Activated CD4-positive, alpha-beta memory T cell treated with anti-CD3 and anti-CD28 coated beads, Interleukin-2, amount 10 ng/mL, durations not matched to agents 7 days and 5 days (primary cell): ENCODE results near the gene LIMK1. TPM values are rescaled to one million over a fixed set of nuclear protein-coding genes. Genes with fewer than 3 reads are reported as not detected.

ENCODE experiments used
- CTCF ChIA-PET: fragments of 350-600 bp; sonication (Branson Sonifier 250); formaldehyde crosslinking; loops from one replicate; lab custom pipeline; 2021; ENCODE audit warnings: antibody characterized with exemption, inconsistent platforms; lab: Charles Lee
- POLR2A ChIA-PET: fragments of 350-600 bp; sonication (Branson Sonifier 250); formaldehyde crosslinking; loops from one replicate; lab custom pipeline; 2021; ENCODE audit warnings: antibody characterized with exemption; lab: Charles Lee
- DNase-seq: peaks from one replicate; pipeline ENCODE4 v3.0.0-alpha.2; 2020
- H3K27ac Mint-ChIP-seq: one replicate; pipeline ENCODE4 v1.8.0; 2021; ENCODE audit warnings: mild to moderate bottlenecking, mixed read lengths
- H3K27me3 Mint-ChIP-seq: one replicate; pipeline ENCODE4 v1.8.0; 2021; ENCODE audit warnings: mixed read lengths
- H3K36me3 Mint-ChIP-seq: one replicate; pipeline ENCODE4 v1.8.0; 2021; ENCODE audit warnings: low read depth, mixed read lengths
- H3K4me1 Mint-ChIP-seq: one replicate; pipeline ENCODE4 v1.8.0; 2021; ENCODE audit warnings: mixed read lengths
- H3K4me3 Mint-ChIP-seq: one replicate; pipeline ENCODE4 v1.8.0; 2021; ENCODE audit warnings: mild to moderate bottlenecking, mixed read lengths
- H3K9me3 Mint-ChIP-seq: one replicate; pipeline ENCODE4 v1.8.0; 2021; ENCODE audit warnings: mixed read lengths
- total RNA-seq, 2 experiments: library from RNA; stranded (reverse); gene quantifications; one replicate each; pipeline ENCODE4 v1.2.3, GENCODE V29; 2021

Gene LIMK1
- total RNA-seq, 2 experiments from 2014 or later, result 22.5 to 26.1 TPM

DNA sequence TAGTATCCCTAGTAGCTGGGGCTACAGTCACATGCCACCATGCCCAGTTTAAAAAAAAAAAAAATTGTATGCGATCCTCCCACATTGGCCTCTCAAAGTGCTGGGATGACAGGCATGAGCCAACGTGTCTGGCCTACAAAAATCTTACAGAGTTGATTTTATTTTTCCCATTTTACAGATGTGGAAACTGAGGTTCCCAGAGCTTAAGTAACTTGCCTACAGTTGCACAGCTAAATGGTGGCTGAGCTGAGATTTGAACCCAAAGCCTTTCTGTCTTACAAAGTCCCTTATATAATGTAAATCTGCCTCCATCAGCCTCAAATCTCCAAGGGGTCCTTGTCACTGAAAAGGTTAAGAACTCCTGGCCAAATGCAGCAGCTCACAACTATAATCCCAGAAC, 24.6 kb upstream of the LIMK1 start:
- no peaks in the 10 kb centered on the region for H3K36me3 Mint-ChIP-seq
- peaks cover 11% of the 10 kb centered on the region for H3K4me1 Mint-ChIP-seq
- H3K27ac Mint-ChIP-seq, result no peak overlapping the region
- CTCF ChIA-PET, result interaction anchor here (1.2 to 1.8 kb wide), 2 partner anchors 9 to 148 kb away, joined by 4 to 5 read pairs; no protein-coding TSS in a partner anchor
- no peak overlapping the region for H3K4me3 Mint-ChIP-seq
- no peaks in the 10 kb centered on the region for H3K9me3 Mint-ChIP-seq
- DNase-seq, result no peak
- peaks cover 10% of the 10 kb centered on the region for H3K27me3 Mint-ChIP-seq
- POLR2A ChIA-PET, result interaction anchor here (1.0 kb wide), 1 partner anchor 25 kb away, joined by 3 read pairs; the partner anchor contains the start of gene LIMK1

GRCh38 chr7:74059681-74060588, 23.7 kb upstream of the LIMK1 start:
- peaks cover 10% of the 10 kb centered on the region for H3K27me3 Mint-ChIP-seq
- ChIA-PET POLR2A (interaction anchor here (1.0 kb wide), 1 partner anchor 24 kb away, joined by 3 read pairs; the partner anchor contains the start of gene LIMK1), CTCF (interaction anchor here (1.1 kb wide), 1 partner anchor 33 kb away, joined by 3 read pairs; no protein-coding TSS in a partner anchor)
- H3K36me3 Mint-ChIP-seq, result no peaks in the 10 kb centered on the region
- H3K27ac Mint-ChIP-seq, result no peak overlapping the region
- DNase-seq, result no peak
- peaks cover 11% of the 10 kb centered on the region for H3K4me1 Mint-ChIP-seq
- no peak overlapping the region for H3K4me3 Mint-ChIP-seq
- no peaks in the 10 kb centered on the region for H3K9me3 Mint-ChIP-seq

- H3K36me3 Mint-ChIP-seq, result no peaks in the 10 kb centered on the region
- DNase-seq, result peak; percentile 86
- POLR2A ChIA-PET, result no interaction called here
- H3K9me3 Mint-ChIP-seq, result no peaks in the 10 kb centered on the region
- H3K27ac Mint-ChIP-seq, result peak overlapping the region; percentile 79
- CTCF ChIA-PET, result interaction anchor here (0.6 kb wide), 1 partner anchor 89 kb away, joined by 5 read pairs; no protein-coding TSS in a partner anchor
- peak overlapping the region; percentile 53 for H3K4me3 Mint-ChIP-seq
- H3K27me3 Mint-ChIP-seq, result peaks cover 10% of the 10 kb centered on the region
- H3K4me1 Mint-ChIP-seq, result peaks cover 11% of the 10 kb centered on the region
These were observed 21.6 kb upstream of the LIMK1 start for GRCh38 chr7:74061840-74062539.

DNA sequence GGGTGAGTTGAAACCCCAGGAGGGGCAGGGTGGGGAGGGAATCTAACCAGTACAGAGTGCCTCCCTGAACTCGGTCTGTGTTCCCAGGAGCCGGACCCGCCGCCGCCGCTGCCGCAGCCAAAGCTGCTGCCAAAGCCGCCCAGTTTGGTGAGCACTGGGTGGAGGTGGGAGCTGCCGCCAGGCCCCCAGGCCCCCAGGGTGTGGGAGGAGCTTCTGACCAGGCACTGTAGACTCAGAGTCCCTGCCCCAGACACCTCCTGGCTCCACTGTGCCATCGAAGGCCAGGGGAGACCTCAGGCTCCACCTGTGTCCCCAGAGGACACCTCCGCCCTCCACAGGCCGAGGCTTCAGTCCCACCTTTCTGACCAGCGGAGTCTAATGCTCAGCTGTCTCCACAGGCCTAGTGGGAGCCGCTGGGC, 20.4 kb upstream of the LIMK1 start:
- DNase-seq, result no peak
- ChIA-PET POLR2A (no interaction called here), CTCF (no interaction called here)
- Mint-ChIP-seq H3K4me3 (no peak overlapping the region), H3K27me3 (peaks cover 6% of the 10 kb centered on the region), H3K4me1 (peaks cover 11% of the 10 kb centered on the region), H3K27ac (no peak overlapping the region), H3K36me3 (no peaks in the 10 kb centered on the region), H3K9me3 (no peaks in the 10 kb centered on the region)

- H3K4me3 Mint-ChIP-seq, result no peak overlapping the region
- POLR2A ChIA-PET, result no interaction called here
- H3K36me3 Mint-ChIP-seq, result no peaks in the 10 kb centered on the region
- peaks cover 2% of the 10 kb centered on the region for H3K27me3 Mint-ChIP-seq
- peaks cover 11% of the 10 kb centered on the region for H3K4me1 Mint-ChIP-seq
- DNase-seq, result no peak
- H3K27ac Mint-ChIP-seq, result no peak overlapping the region
- H3K9me3 Mint-ChIP-seq, result no peaks in the 10 kb centered on the region
- CTCF ChIA-PET, result interaction anchor here (1.4 kb wide), 1 partner anchor 37 kb away, joined by 5 read pairs; no protein-coding TSS in a partner anchor
These were observed 20.0 kb upstream of the LIMK1 start for GRCh38 chr7:74063646-74064045.

- no peaks in the 10 kb centered on the region for H3K36me3 Mint-ChIP-seq
These were observed 18.9 kb upstream of the LIMK1 start for GRCh38 chr7:74064696-74065095.

DNA sequence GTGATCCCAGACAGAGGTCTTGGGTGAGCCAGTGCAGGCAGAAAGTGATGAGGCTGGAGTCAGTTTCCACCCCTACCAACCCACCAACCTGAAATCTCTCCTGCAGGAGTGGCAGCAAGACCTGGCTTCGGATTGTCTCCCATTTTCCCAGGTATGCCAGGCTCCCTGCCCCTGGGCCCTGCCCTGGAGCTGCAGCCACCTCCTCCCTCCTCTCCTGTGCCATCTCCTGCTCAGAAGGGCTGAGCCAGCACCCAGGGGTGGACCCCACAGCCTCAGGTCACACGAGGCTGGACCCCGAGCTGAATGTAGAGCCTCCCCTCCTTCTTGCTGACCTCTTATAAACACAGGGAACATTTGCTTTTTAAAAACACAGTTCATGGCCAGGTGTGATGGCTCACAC, 17.0 kb upstream of the LIMK1 start:
- H3K4me1 Mint-ChIP-seq, result peaks cover 13% of the 10 kb centered on the region
- no peaks in the 10 kb centered on the region for H3K27me3 Mint-ChIP-seq
- ChIA-PET CTCF (interaction anchor here (0.5 to 2.5 kb wide), 4 partner anchors 39 to 335 kb away, joined by 3 to 12 read pairs (median 4); no protein-coding TSS in a partner anchor), POLR2A (interaction anchor here (4.3 kb wide), 1 partner anchor 18 kb away, joined by 27 read pairs; the partner anchor contains the start of gene LIMK1)
- no peak overlapping the region for H3K4me3 Mint-ChIP-seq
- no peak overlapping the region for H3K27ac Mint-ChIP-seq
- no peaks in the 10 kb centered on the region for H3K36me3 Mint-ChIP-seq
- no peak for DNase-seq
- no peaks in the 10 kb centered on the region for H3K9me3 Mint-ChIP-seq

More at GRCh38 chr7:74064696-74065095, 18.9 kb upstream of the LIMK1 start:
- Mint-ChIP-seq H3K27ac (no peak overlapping the region), H3K9me3 (no peaks in the 10 kb centered on the region), H3K4me1 (peaks cover 13% of the 10 kb centered on the region), H3K4me3 (no peak overlapping the region), H3K27me3 (peaks cover 2% of the 10 kb centered on the region)
- POLR2A ChIA-PET, result interaction anchor here (0.7 to 1.5 kb wide), 2 partner anchors 18 to 109 kb away, joined by 3 to 9 read pairs; partner anchors contain the start of gene EIF4H
- CTCF ChIA-PET, result interaction anchor here (0.6 to 1.9 kb wide), 6 partner anchors 38 to 585 kb away, joined by 3 to 7 read pairs (median 6); no protein-coding TSS in a partner anchor
- DNase-seq, result no peak

DNA sequence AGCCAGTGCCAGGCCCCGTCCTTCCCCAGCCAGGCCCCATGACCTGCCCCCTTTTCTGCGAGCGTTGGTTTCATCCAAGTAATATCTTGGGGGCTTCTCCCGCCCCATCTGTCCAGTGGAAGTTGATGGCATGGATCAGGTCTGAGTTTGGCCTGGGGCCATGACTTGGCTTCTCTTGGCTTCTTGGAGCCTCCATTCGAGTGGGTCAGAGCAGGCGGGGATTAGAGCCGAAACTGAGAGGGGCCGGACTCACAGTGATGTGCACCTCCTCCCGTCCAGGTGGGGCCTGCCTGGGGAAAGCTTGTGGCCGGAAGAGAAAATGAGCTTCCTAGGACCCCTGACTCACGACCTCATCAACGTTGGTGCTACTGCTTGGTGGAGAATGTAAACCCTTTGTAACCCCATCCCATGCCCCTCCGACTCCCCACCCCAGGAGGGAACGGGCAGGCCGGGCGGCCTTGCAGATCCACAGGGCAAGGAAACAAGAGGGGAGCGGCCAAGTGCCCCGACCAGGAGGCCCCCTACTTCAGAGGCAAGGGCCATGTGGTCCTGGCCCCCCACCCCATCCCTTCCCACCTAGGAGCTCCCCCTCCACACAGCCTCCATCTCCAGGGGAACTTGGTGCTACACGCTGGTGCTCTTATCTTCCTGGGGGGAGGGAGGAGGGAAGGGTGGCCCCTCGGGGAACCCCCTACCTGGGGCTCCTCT, 15.1 kb upstream of the LIMK1 start:
- DNase-seq, result no peak
- no peaks in the 10 kb centered on the region for H3K27me3 Mint-ChIP-seq
- no peak overlapping the region for H3K4me3 Mint-ChIP-seq
- no peaks in the 10 kb centered on the region for H3K36me3 Mint-ChIP-seq
- H3K4me1 Mint-ChIP-seq, result peaks cover 2% of the 10 kb centered on the region
- H3K27ac Mint-ChIP-seq, result no peak overlapping the region
- CTCF ChIA-PET, result interaction anchor here (0.7 to 3.9 kb wide), 17 partner anchors 10 to 333 kb away, joined by 3 to 19 read pairs (median 5); partner anchors contain the start of genes EIF4H and LIMK1
- no peaks in the 10 kb centered on the region for H3K9me3 Mint-ChIP-seq
- POLR2A ChIA-PET, result interaction anchor here (1.2 to 4.3 kb wide), 3 partner anchors 16 to 125 kb away, joined by 3 to 27 read pairs (median 4); partner anchors contain the start of genes EIF4H and LIMK1

DNA sequence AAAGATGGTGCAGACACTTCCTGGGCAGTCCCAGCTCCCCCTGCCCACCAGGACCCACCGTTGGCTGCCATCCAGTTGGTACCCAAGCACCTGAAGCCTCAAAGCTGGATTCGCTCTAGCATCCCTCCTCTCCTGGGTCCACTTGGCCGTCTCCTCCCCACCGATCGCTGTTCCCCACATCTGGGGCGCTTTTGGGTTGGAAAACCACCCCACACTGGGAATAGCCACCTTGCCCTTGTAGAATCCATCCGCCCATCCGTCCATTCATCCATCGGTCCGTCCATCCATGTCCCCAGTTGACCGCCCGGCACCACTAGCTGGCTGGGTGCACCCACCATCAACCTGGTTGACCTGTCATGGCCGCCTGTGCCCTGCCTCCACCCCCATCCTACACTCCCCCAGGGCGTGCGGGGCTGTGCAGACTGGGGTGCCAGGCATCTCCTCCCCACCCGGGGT, 14.5 kb upstream of the LIMK1 start:
- POLR2A ChIA-PET, result interaction anchor here (0.6 to 4.3 kb wide), 2 partner anchors 15 to 305 kb away, joined by 3 to 27 read pairs; partner anchors contain the start of gene LIMK1
- Mint-ChIP-seq H3K4me3 (no peak overlapping the region), H3K36me3 (no peaks in the 10 kb centered on the region), H3K4me1 (peaks cover 1% of the 10 kb centered on the region), H3K9me3 (no peaks in the 10 kb centered on the region), H3K27me3 (no peaks in the 10 kb centered on the region), H3K27ac (no peak overlapping the region)
- CTCF ChIA-PET, result interaction anchor here (0.6 to 3.9 kb wide), 13 partner anchors 9 to 332 kb away, joined by 3 to 19 read pairs (median 5); partner anchors contain the start of genes EIF4H and LIMK1
- no peak for DNase-seq

GRCh38 chr7:74069790-74070618, 13.6 kb upstream of the LIMK1 start:
- Mint-ChIP-seq H3K36me3 (no peaks in the 10 kb centered on the region), H3K27ac (no peak overlapping the region), H3K4me1 (peaks cover 1% of the 10 kb centered on the region), H3K9me3 (no peaks in the 10 kb centered on the region), H3K4me3 (no peak overlapping the region), H3K27me3 (no peaks in the 10 kb centered on the region)
- DNase-seq, result no peak
- POLR2A ChIA-PET, result interaction anchor here (0.6 to 4.3 kb wide), 4 partner anchors 14 to 306 kb away, joined by 3 to 27 read pairs (median 4); partner anchors contain the start of genes EIF4H and LIMK1
- CTCF ChIA-PET, result interaction anchor here (1.4 to 3.9 kb wide), 5 partner anchors 8 to 331 kb away, joined by 5 to 19 read pairs (median 13); no protein-coding TSS in a partner anchor

- H3K4me1 Mint-ChIP-seq, result peaks cover 1% of the 10 kb centered on the region
- POLR2A ChIA-PET, result interaction anchor here (1.2 to 4.3 kb wide), 3 partner anchors 14 to 103 kb away, joined by 4 to 27 read pairs (median 4); partner anchors contain the start of genes EIF4H and LIMK1
- no peaks in the 10 kb centered on the region for H3K27me3 Mint-ChIP-seq
- CTCF ChIA-PET, result interaction anchor here (1.4 to 3.9 kb wide), 4 partner anchors 9 to 330 kb away, joined by 5 to 19 read pairs (median 16); no protein-coding TSS in a partner anchor
- H3K4me3 Mint-ChIP-seq, result no peak overlapping the region
- no peaks in the 10 kb centered on the region for H3K9me3 Mint-ChIP-seq
- H3K27ac Mint-ChIP-seq, result no peak overlapping the region
- no peak for DNase-seq
- H3K36me3 Mint-ChIP-seq, result no peaks in the 10 kb centered on the region
These were observed 13.0 kb upstream of the LIMK1 start for GRCh38 chr7:74070619-74070921.
